Mesenchymal stem cell (in vitro differentiated cells and primary cell): Measurements from ENCODE around the gene ACE2.

Experiments
- DNase-seq: peaks from one replicate; pipeline ENCODE4 v3.0.0-alpha.2; 2013
- H2AFZ ChIP-seq: one replicate; pipeline ENCODE4 v1.6.1; 2013; ENCODE audit warnings: low read depth, mild to moderate bottlenecking, control low read depth, inconsistent platforms, low read length, moderate library complexity
- H2AK5ac ChIP-seq: 2 replicates; pipeline ENCODE4 v1.6.1; 2013; ENCODE audit warnings: low read length, moderate library complexity, mild to moderate bottlenecking, inconsistent platforms; ENCODE audit not compliant: severe bottlenecking
- H2BK120ac ChIP-seq: one replicate; pipeline ENCODE4 v1.6.1; 2013; ENCODE audit warnings: low read depth, mild to moderate bottlenecking, inconsistent platforms, low read length, moderate library complexity
- H2BK12ac ChIP-seq, 2 experiments: one replicate each; pipeline ENCODE4 v1.6.1; 2013; ENCODE audit warnings: inconsistent platforms in 2 of 2, low read length in 2 of 2, mild to moderate bottlenecking in 2 of 2, moderate library complexity in 2 of 2, control low read depth in 1 of 2
- H2BK15ac ChIP-seq: one replicate; pipeline ENCODE4 v1.6.1; 2013; ENCODE audit warnings: mild to moderate bottlenecking, low read depth, inconsistent platforms; ENCODE audit not compliant: poor library complexity, severe bottlenecking
- H2BK5ac ChIP-seq: 2 replicates; pipeline ENCODE4 v1.6.1; 2013; ENCODE audit warnings: low read depth, mild to moderate bottlenecking, low read length, control low read depth, inconsistent platforms; ENCODE audit not compliant: poor library complexity, severe bottlenecking
- H3K14ac ChIP-seq, 2 experiments: one replicate each; pipeline ENCODE4 v1.6.1; 2013; ENCODE audit warnings: inconsistent platforms in 2 of 2, low read length in 2 of 2, control low read depth in 1 of 2, mild to moderate bottlenecking in 1 of 2, moderate library complexity in 1 of 2
- H3K18ac ChIP-seq, 2 experiments: one replicate each; pipeline ENCODE4 v1.6.1; 2013; ENCODE audit warnings: inconsistent platforms in 2 of 2, low read length in 2 of 2, control low read depth in 1 of 2, low read depth in 1 of 2, mild to moderate bottlenecking in 1 of 2
- H3K23ac ChIP-seq, 2 experiments: one replicate each; pipeline ENCODE4 v1.6.1; 2013; ENCODE audit warnings: inconsistent platforms in 2 of 2, low read length in 2 of 2, mild to moderate bottlenecking in 2 of 2, moderate library complexity in 2 of 2, control low read depth in 1 of 2
- H3K27ac ChIP-seq: 2 replicates; pipeline ENCODE4 v1.5.1; 2013; ENCODE audit warnings: mild to moderate bottlenecking, moderate library complexity, low read length, control low read depth, inconsistent platforms; ENCODE audit not compliant: poor library complexity, severe bottlenecking
- H3K27me3 ChIP-seq, 2 experiments: 2 replicates each; pipeline versions ENCODE4 v1.6.1 to v1.7.0; 2013; ENCODE audit warnings: low read length in 2 of 2, mild to moderate bottlenecking in 2 of 2, moderate library complexity in 2 of 2, control low read depth in 1 of 2, inconsistent platforms in 1 of 2; ENCODE audit not compliant: control insufficient read depth in 1 of 2, insufficient read depth in 1 of 2
- H3K36me3 ChIP-seq, 2 experiments: 2 replicates each; pipeline versions ENCODE4 v1.6.1 to v1.7.0; 2013; ENCODE audit warnings: low read length in 2 of 2, control low read depth in 1 of 2, inconsistent platforms in 1 of 2, low read depth in 1 of 2, mild to moderate bottlenecking in 1 of 2; ENCODE audit not compliant: insufficient read depth in 2 of 2, control insufficient read depth in 1 of 2
- H3K4ac ChIP-seq, 2 experiments: one replicate each; pipeline ENCODE4 v1.6.1; 2013; ENCODE audit warnings: inconsistent platforms in 2 of 2, low read length in 2 of 2, mild to moderate bottlenecking in 2 of 2, moderate library complexity in 2 of 2, control low read depth in 1 of 2, low read depth in 1 of 2
- H3K4me1 ChIP-seq: 2 replicates; pipeline ENCODE4 v1.6.1; 2013; ENCODE audit warnings: low read depth, low read length, control low read depth; ENCODE audit not compliant: control insufficient read depth, insufficient read depth
- H3K4me2 ChIP-seq: 2 replicates; pipeline ENCODE4 v1.6.1; 2013; ENCODE audit warnings: low read length, mild to moderate bottlenecking, inconsistent platforms; ENCODE audit not compliant: poor library complexity, severe bottlenecking
- H3K4me3 ChIP-seq, 2 experiments: 2 replicates each; pipeline versions ENCODE4 v1.5.1 to v1.7.0; 2013; ENCODE audit warnings: low read length in 2 of 2, mild to moderate bottlenecking in 2 of 2, control low read depth in 1 of 2, low read depth in 1 of 2; ENCODE audit not compliant: insufficient read depth in 1 of 2
- H3K79me1 ChIP-seq: replicated peaks from 2 replicates; pipeline ENCODE4 v1.6.1; 2013; ENCODE audit warnings: mild to moderate bottlenecking, control low read depth, low read length, inconsistent platforms; ENCODE audit not compliant: poor library complexity, severe bottlenecking
- H3K9ac ChIP-seq: 2 replicates; pipeline ENCODE4 v1.7.0; 2013; ENCODE audit warnings: mild to moderate bottlenecking, low read length, moderate library complexity
- H3K9me3 ChIP-seq: 2 replicates; pipeline ENCODE4 v1.7.0; 2013; ENCODE audit warnings: mild to moderate bottlenecking, low read length; ENCODE audit not compliant: control insufficient read depth
- H4K8ac ChIP-seq: one replicate; pipeline ENCODE4 v1.6.1; 2013; ENCODE audit warnings: inconsistent platforms, mild to moderate bottlenecking, low read length, moderate library complexity
- H4K91ac ChIP-seq: one replicate; pipeline ENCODE4 v1.6.1; 2013; ENCODE audit warnings: mild to moderate bottlenecking, low read length, inconsistent platforms
- WGBS: methylation state at CpG from one replicate; pipeline ENCODE4 v1.1.7; 2013; ENCODE audit warnings: mixed read lengths; 5-methylcytosine and 5-hydroxymethylcytosine counted together

Gene ACE2

DNA sequence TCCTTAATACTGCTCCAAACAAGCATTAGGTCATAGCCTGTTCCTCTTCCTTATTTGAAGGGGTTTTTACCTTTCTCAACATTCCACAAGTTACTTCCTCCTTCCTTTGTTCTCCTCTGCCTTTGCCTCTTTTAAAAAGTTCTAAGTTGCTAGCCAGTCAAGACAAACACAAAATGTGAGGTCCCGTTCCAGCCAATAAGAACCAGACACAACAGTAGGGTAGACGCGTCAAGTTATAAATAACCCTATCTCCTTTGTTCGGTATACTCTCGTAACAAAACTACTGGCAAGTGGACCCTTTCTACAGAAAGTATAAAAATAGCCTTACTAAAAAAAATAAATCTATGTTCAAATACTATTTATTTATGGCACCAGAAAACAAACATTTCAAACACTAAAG is 6.3 kb upstream of the ACE2 start:
- Histone ChIP-seq H2BK5ac (no peak overlapping the region), H3K4me1 (no peaks in the 10 kb centered on the region), H3K9ac (no peak overlapping the region), H2AFZ (no peak overlapping the region), H2BK15ac (no peak overlapping the region), H3K36me3 (no peaks in the 10 kb centered on the region), H3K4me3 (no peak overlapping the region), H3K18ac (no peak overlapping the region), H2BK120ac (no peak overlapping the region), H3K9me3 (no peaks in the 10 kb centered on the region), H3K79me1 (no peaks in the 10 kb centered on the region), H3K27ac (no peak overlapping the region), H2AK5ac (no peak overlapping the region), H3K27me3 (peaks cover 0 to 24% of the 10 kb centered on the region in 2 experiments), H3K4me2 (no peak overlapping the region), H4K91ac (no peak overlapping the region), H2BK12ac (no peak overlapping the region), H3K14ac (no peak overlapping the region), H4K8ac (no peak overlapping the region), H3K23ac (no peak overlapping the region), H3K4ac (no peak overlapping the region)
- WGBS, result 90% methylated on average over 3 of the region's 5 CpGs
- no peak for DNase-seq

DNA sequence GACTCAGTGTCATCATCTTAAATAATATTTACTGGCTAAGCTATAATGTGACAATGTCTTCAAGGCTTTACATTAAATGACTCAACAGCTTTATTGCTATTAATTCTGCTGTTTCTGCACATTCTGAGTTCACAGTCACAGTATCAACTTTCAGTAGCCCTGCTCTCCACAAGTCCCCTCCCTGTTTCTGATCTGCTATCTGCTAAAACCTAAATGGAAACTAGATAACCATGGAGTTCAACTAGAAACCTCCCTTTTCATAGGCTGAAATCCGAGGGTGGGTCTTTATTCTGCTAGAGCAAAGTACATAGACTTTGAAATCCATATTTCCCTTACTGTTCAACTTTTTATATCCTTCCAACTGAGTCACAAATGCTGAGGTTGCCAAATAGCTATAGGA is 5.4 kb upstream of the ACE2 start:
- H2AFZ ChIP-seq, result no peak overlapping the region
- no peak overlapping the region for H2BK120ac ChIP-seq
- peaks cover 0 to 24% of the 10 kb centered on the region in 2 experiments for H3K27me3 ChIP-seq
- H3K27ac ChIP-seq, result no peak overlapping the region
- no peak overlapping the region for H2AK5ac ChIP-seq
- no peak overlapping the region for H3K4me2 ChIP-seq
- no peaks in the 10 kb centered on the region for H3K4me1 ChIP-seq
- no peak overlapping the region for H4K8ac ChIP-seq
- H3K14ac ChIP-seq, result no peak overlapping the region
- H3K9me3 ChIP-seq, result no peaks in the 10 kb centered on the region
- 20% methylated on average over 1 of the region's 1 CpG for WGBS
- no peak overlapping the region for H2BK12ac ChIP-seq
- H3K36me3 ChIP-seq, result no peaks in the 10 kb centered on the region
- H4K91ac ChIP-seq, result no peak overlapping the region
- no peak overlapping the region for H3K4ac ChIP-seq
- H3K79me1 ChIP-seq, result no peaks in the 10 kb centered on the region
- DNase-seq, result no peak
- H2BK15ac ChIP-seq, result no peak overlapping the region
- no peak overlapping the region for H3K9ac ChIP-seq
- H3K18ac ChIP-seq, result no peak overlapping the region
- H3K23ac ChIP-seq, result no peak overlapping the region
- H2BK5ac ChIP-seq, result no peak overlapping the region
- no peak overlapping the region for H3K4me3 ChIP-seq

DNA sequence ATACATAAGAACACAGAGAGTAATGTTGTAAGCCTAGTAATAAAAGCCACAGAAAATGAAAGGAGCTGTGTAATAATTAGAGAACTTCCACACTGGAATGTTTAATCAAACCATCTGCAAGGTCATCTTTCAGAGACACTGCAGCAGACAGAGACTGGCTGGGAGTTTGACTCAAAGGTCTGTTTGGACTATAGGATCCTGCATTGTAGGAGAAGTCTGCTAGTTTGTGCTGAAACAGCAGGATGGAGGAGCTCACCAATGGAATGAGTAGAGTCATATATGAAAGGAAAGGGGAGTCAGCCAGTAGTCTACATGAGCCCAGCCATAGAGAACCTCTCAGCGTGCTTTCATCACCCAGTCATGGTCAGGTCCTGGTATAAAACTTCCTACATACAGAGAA is 4.5 kb upstream of the ACE2 start:
- no peaks in the 10 kb centered on the region for H3K9me3 ChIP-seq
- no peak overlapping the region for H3K14ac ChIP-seq
- no peaks in the 10 kb centered on the region for H3K36me3 ChIP-seq
- no peak overlapping the region for H4K8ac ChIP-seq
- H3K4me3 ChIP-seq, result no peak overlapping the region
- H3K79me1 ChIP-seq, result no peaks in the 10 kb centered on the region
- H4K91ac ChIP-seq, result no peak overlapping the region
- H2BK12ac ChIP-seq, result no peak overlapping the region
- H2BK120ac ChIP-seq, result no peak overlapping the region
- no CpG with 5 or more reads among the region's 1 CpG for WGBS
- H2BK15ac ChIP-seq, result no peak overlapping the region
- no peak overlapping the region for H2BK5ac ChIP-seq
- no peak overlapping the region for H3K4ac ChIP-seq
- no peak overlapping the region for H3K27ac ChIP-seq
- H3K23ac ChIP-seq, result no peak overlapping the region
- H2AK5ac ChIP-seq, result no peak overlapping the region
- no peaks in the 10 kb centered on the region for H3K4me1 ChIP-seq
- no peak overlapping the region for H3K9ac ChIP-seq
- H3K18ac ChIP-seq, result no peak overlapping the region
- H2AFZ ChIP-seq, result no peak overlapping the region
- peaks cover 0 to 22% of the 10 kb centered on the region in 2 experiments for H3K27me3 ChIP-seq
- DNase-seq, result no peak
- H3K4me2 ChIP-seq, result no peak overlapping the region

DNA sequence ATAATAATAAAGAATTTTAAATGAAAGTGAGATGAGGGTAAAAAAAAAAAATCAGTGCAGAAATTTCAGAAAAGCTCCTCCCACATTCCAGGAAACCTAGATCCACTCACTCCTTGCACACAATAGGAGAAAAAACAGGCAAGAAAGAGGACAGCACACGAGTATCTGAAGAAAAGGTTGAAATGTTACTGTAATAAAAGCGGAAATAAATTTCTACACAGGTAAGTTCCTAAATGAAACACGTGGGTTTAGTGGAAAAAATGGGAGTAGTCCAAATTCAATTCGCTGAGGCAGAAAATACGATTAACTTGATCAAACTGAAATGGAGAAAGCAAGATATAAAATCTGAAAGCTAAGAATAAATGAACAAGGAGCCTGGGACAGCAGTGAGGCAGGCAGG is 2.0 kb upstream of the ACE2 start:
- H3K4me1 ChIP-seq, result no peaks in the 10 kb centered on the region
- no peak overlapping the region for H3K14ac ChIP-seq
- no peak overlapping the region for H3K4ac ChIP-seq
- WGBS, result 73% methylated on average over 5 of the region's 5 CpGs
- H3K27ac ChIP-seq, result no peak overlapping the region
- no peak overlapping the region for H2BK120ac ChIP-seq
- no peak overlapping the region for H2BK5ac ChIP-seq
- no peak overlapping the region for H3K18ac ChIP-seq
- no peak overlapping the region for H3K4me2 ChIP-seq
- no peaks in the 10 kb centered on the region for H3K36me3 ChIP-seq
- no peaks in the 10 kb centered on the region for H3K9me3 ChIP-seq
- DNase-seq, result no peak
- no peak overlapping the region for H3K23ac ChIP-seq
- no peak overlapping the region for H2BK12ac ChIP-seq
- no peak overlapping the region for H2BK15ac ChIP-seq
- H3K4me3 ChIP-seq, result no peak overlapping the region
- H3K9ac ChIP-seq, result no peak overlapping the region
- H3K79me1 ChIP-seq, result no peaks in the 10 kb centered on the region
- no peak overlapping the region for H4K8ac ChIP-seq
- no peak overlapping the region for H4K91ac ChIP-seq
- peaks cover 0 to 31% of the 10 kb centered on the region in 2 experiments for H3K27me3 ChIP-seq
- no peak overlapping the region for H2AK5ac ChIP-seq
- H2AFZ ChIP-seq, result no peak overlapping the region
